ENCODE data around the gene MAST1.
"Not testable (repeated sequence)": the region's sequence is repeated elsewhere in the genome, so short reads cannot be mapped to it uniquely, and the experiment has no call there.

MAST1 gene

GRCh38 chr19:12797141-12797587, 41.2 kb upstream of the MAST1 start:
- DNase-seq (ENCODE audit: low spot score) = no peak
- no peak for TF ChIP-seq CTCF (IDR thresholded peaks at IDR 0.05; ENCODE audit: extremely low read depth, missing control alignments)

GRCh38 chr19:12797607-12798006, 40.7 kb upstream of the MAST1 start:
- DNase-seq (ENCODE audit: low spot score) = not testable (repeated sequence)

GRCh38 chr19:12799742-12800465, 38.4 kb upstream of the MAST1 start:
- no peak for TF ChIP-seq CTCF (IDR thresholded peaks at IDR 0.05; ENCODE audit: extremely low read depth, missing control alignments)
- no peak for DNase-seq (ENCODE audit: low spot score)

- DNase-seq (ENCODE audit: low spot score) = no peak
- no peak for TF ChIP-seq CTCF (IDR thresholded peaks at IDR 0.05; ENCODE audit: extremely low read depth, missing control alignments)
Observed at GRCh38 chr19:12800466-12800770, 37.9 kb upstream of the MAST1 start.

- no peak for TF ChIP-seq CTCF (IDR thresholded peaks at IDR 0.05; ENCODE audit: extremely low read depth, missing control alignments)
- DNase-seq (ENCODE audit: low spot score) = no peak
Observed at GRCh38 chr19:12800923-12801465, 37.3 kb upstream of the MAST1 start.

GRCh38 chr19:12801466-12802266, 36.6 kb upstream of the MAST1 start, which contains the start of the genes PRDX2 and THSD8:
Gene PRDX2 (minus strand): TSS chr19:12801800. CDS start chr19:12801261, 539 bp downstream.
Gene THSD8 (plus strand): TSS chr19:12802069. CDS start chr19:12802072, 3 bp downstream.
- peak; percentile 87 for DNase-seq (ENCODE audit: low spot score)
- TF ChIP-seq CTCF (IDR thresholded peaks at IDR 0.05; ENCODE audit: extremely low read depth, missing control alignments) = no peak

- no peak for DNase-seq (ENCODE audit: low spot score)
- TF ChIP-seq CTCF (IDR thresholded peaks at IDR 0.05; ENCODE audit: extremely low read depth, missing control alignments) = no peak
Observed at GRCh38 chr19:12802267-12803106, 35.8 kb upstream of the MAST1 start.
